ENCODE results near the gene NEURL1B. TPM values are rescaled to one million over a fixed set of nuclear protein-coding genes. Genes with fewer than 3 reads are reported as not detected.

The NEURL1B gene
- total and polyA plus RNA-seq, 2 donors (not counting 1 experiment from before 2014, with no cell fraction given) = 0.06 to 0.17 TPM

DNA sequence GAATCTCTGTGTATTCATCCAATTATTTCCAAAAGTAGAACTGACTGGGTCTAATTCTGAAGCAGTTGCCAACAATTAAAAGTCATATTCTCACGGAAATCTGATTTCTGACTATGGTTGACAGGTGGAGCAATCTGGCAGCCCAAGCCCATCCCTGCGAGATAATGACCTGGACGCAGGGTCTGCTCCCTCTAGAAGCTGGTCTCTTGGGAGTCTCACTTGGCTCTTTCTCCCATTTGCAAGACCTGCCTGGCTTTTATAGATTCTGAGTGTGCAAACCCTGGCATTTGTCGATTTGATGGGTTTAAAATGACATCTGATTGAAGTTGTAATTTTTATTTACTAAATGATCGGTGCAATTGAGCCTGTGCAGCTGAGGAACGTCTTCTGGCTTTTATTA lies 49.4 kb upstream of the NEURL1B start:
- 84% methylated on average over 5 of the region's 6 CpGs for WGBS (ENCODE audit: insufficient coverage)
- H3K4me1 ChIP-seq (ENCODE audit: control insufficient read depth in 2 of 2, insufficient read depth in 2 of 2, low read length in 2 of 2) = no peaks in the 10 kb centered on the region
- no peaks in the 10 kb centered on the region for H3K4me1 Mint-ChIP-seq
- no peaks in the 10 kb centered on the region for H3K79me2 ChIP-seq (ENCODE audit: control insufficient read depth, insufficient read depth, low read length)
- H3K9ac ChIP-seq (ENCODE audit: low read length) = no peak overlapping the region
- ATAC-seq (ENCODE audit: low read depth) (no peak), DNase-seq (no peak)
- no peaks in the 10 kb centered on the region for H3K36me3 ChIP-seq (replicated peaks in 1 of 2; ENCODE audit: control extremely low read depth in 1 of 2, control insufficient read depth in 1 of 2, extremely low read depth in 1 of 2, insufficient read depth in 2 of 2, low read length in 1 of 2)
- H3K27ac Mint-ChIP-seq = no peak overlapping the region
- ChIA-PET POLR2A (no interaction called here), CTCF (no interaction called here)
- no peaks in the 10 kb centered on the region for H4K20me1 ChIP-seq (ENCODE audit: control insufficient read depth, insufficient read depth, low read length, poor library complexity, severe bottlenecking)
- no peak overlapping the region for H2AFZ ChIP-seq (ENCODE audit: insufficient read depth, low read depth, low read length, poor library complexity, severe bottlenecking)
- H3K27me3 ChIP-seq (replicated peaks in 1 of 4; ENCODE audit: control extremely low read depth in 1 of 4, control insufficient read depth in 3 of 4, insufficient read depth in 4 of 4, low read length in 3 of 4) = no peaks in the 10 kb centered on the region
- no peak overlapping the region for H3K27ac ChIP-seq (ENCODE audit: low read length in 2 of 2)
- peaks cover 3% of the 10 kb centered on the region for H3K27me3 Mint-ChIP-seq
- no peaks in the 10 kb centered on the region for H3K9me3 Mint-ChIP-seq (ENCODE audit: insufficient read depth)
- H3K4me3 ChIP-seq (ENCODE audit: control extremely low read depth in 1 of 5, extremely low read depth in 1 of 5, insufficient read depth in 1 of 5, low read depth in 2 of 5, low read length in 4 of 5) = no peak overlapping the region
- H3K4me2 ChIP-seq (replicated peaks; ENCODE audit: low read depth, low read length, poor library complexity, severe bottlenecking) = no peak overlapping the region
- TF ChIP-seq, protein P1, sequence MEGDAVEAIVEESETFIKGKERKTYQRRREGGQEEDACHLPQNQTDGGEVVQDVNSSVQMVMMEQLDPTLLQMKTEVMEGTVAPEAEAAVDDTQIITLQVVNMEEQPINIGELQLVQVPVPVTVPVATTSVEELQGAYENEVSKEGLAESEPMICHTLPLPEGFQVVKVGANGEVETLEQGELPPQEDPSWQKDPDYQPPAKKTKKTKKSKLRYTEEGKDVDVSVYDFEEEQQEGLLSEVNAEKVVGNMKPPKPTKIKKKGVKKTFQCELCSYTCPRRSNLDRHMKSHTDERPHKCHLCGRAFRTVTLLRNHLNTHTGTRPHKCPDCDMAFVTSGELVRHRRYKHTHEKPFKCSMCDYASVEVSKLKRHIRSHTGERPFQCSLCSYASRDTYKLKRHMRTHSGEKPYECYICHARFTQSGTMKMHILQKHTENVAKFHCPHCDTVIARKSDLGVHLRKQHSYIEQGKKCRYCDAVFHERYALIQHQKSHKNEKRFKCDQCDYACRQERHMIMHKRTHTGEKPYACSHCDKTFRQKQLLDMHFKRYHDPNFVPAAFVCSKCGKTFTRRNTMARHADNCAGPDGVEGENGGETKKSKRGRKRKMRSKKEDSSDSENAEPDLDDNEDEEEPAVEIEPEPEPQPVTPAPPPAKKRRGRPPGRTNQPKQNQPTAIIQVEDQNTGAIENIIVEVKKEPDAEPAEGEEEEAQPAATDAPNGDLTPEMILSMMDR (IDR thresholded peaks at IDR 0.05) = no peak
- TF ChIP-seq EZH2 (IDR thresholded peaks at IDR 0.05; ENCODE audit: borderline replicate concordance, insufficient read depth, low read depth, low read length, poor library complexity, severe bottlenecking) = no peak
- peaks cover 0 to 2% (median 0%) of the 10 kb centered on the region in 3 donors for H3K9me3 ChIP-seq (ENCODE audit: control extremely low read depth in 1 of 3, control insufficient read depth in 2 of 3, insufficient read depth in 1 of 3, low read length in 2 of 3)
- H3K4me3 Mint-ChIP-seq = no peak overlapping the region
- intact Hi-C loops (cut with micrococcal nuclease) = no loop called here

DNA sequence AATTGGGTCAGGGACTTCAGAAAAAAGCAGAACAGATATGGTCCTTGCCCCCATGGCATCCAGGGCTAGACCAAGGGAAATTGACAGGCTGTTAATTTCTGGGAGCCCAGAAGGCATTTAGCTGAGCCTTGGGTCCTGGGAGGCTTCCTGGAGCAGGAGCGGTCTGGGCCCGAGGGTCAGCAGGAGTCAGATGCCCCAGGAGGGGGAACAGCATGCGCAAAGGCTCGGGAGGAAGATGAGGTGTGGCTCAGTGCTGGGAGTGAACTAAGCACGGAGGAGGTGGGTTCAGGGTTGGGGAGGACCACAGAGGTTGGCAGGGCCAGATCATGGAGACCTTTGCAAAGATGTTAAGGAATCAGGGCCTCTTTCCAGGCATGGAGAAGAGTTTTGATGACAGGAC lies 48.2 kb upstream of the NEURL1B start:
- H3K9me3 ChIP-seq (ENCODE audit: control extremely low read depth in 1 of 3, control insufficient read depth in 2 of 3, insufficient read depth in 1 of 3, low read length in 2 of 3) = peaks cover 0 to 2% (median 0%) of the 10 kb centered on the region in 3 donors
- H3K4me1 Mint-ChIP-seq = no peaks in the 10 kb centered on the region
- H3K27me3 Mint-ChIP-seq = peaks cover 3% of the 10 kb centered on the region
- ATAC-seq (ENCODE audit: low read depth) (no peak), DNase-seq (no peak)
- POLR2A ChIA-PET = no interaction called here
- H3K9ac ChIP-seq (ENCODE audit: low read length) = no peak overlapping the region
- H3K4me2 ChIP-seq (replicated peaks; ENCODE audit: low read depth, low read length, poor library complexity, severe bottlenecking) = no peak overlapping the region
- no peaks in the 10 kb centered on the region for H3K4me1 ChIP-seq (ENCODE audit: control insufficient read depth in 2 of 2, insufficient read depth in 2 of 2, low read length in 2 of 2)
- no peaks in the 10 kb centered on the region for H3K36me3 ChIP-seq (replicated peaks in 1 of 2; ENCODE audit: control extremely low read depth in 1 of 2, control insufficient read depth in 1 of 2, extremely low read depth in 1 of 2, insufficient read depth in 2 of 2, low read length in 1 of 2)
- H3K27ac Mint-ChIP-seq = no peak overlapping the region
- TF ChIP-seq EZH2 (IDR thresholded peaks at IDR 0.05; ENCODE audit: borderline replicate concordance, insufficient read depth, low read depth, low read length, poor library complexity, severe bottlenecking) = no peak
- TF ChIP-seq, protein P1 (IDR thresholded peaks at IDR 0.05) = no peak
- no peaks in the 10 kb centered on the region for H3K27me3 ChIP-seq (replicated peaks in 1 of 4; ENCODE audit: control extremely low read depth in 1 of 4, control insufficient read depth in 3 of 4, insufficient read depth in 4 of 4, low read length in 3 of 4)
- no peak overlapping the region for H3K27ac ChIP-seq (ENCODE audit: low read length in 2 of 2)
- H3K9me3 Mint-ChIP-seq (ENCODE audit: insufficient read depth) = no peaks in the 10 kb centered on the region
- no peak overlapping the region for H2AFZ ChIP-seq (ENCODE audit: insufficient read depth, low read depth, low read length, poor library complexity, severe bottlenecking)
- H3K4me3 ChIP-seq (ENCODE audit: control extremely low read depth in 1 of 5, extremely low read depth in 1 of 5, insufficient read depth in 1 of 5, low read depth in 2 of 5, low read length in 4 of 5) = no peak overlapping the region
- H4K20me1 ChIP-seq (ENCODE audit: control insufficient read depth, insufficient read depth, low read length, poor library complexity, severe bottlenecking) = no peaks in the 10 kb centered on the region
- CTCF ChIA-PET = no interaction called here
- H3K79me2 ChIP-seq (ENCODE audit: control insufficient read depth, insufficient read depth, low read length) = no peaks in the 10 kb centered on the region
- no peak overlapping the region for H3K4me3 Mint-ChIP-seq
- intact Hi-C loops (cut with micrococcal nuclease) = no loop called here
- WGBS (ENCODE audit: insufficient coverage) = 91% methylated on average over 5 of the region's 5 CpGs

Measured in B cell (primary cell).